Measurements from ENCODE around the gene ZBTB22.

DNA sequence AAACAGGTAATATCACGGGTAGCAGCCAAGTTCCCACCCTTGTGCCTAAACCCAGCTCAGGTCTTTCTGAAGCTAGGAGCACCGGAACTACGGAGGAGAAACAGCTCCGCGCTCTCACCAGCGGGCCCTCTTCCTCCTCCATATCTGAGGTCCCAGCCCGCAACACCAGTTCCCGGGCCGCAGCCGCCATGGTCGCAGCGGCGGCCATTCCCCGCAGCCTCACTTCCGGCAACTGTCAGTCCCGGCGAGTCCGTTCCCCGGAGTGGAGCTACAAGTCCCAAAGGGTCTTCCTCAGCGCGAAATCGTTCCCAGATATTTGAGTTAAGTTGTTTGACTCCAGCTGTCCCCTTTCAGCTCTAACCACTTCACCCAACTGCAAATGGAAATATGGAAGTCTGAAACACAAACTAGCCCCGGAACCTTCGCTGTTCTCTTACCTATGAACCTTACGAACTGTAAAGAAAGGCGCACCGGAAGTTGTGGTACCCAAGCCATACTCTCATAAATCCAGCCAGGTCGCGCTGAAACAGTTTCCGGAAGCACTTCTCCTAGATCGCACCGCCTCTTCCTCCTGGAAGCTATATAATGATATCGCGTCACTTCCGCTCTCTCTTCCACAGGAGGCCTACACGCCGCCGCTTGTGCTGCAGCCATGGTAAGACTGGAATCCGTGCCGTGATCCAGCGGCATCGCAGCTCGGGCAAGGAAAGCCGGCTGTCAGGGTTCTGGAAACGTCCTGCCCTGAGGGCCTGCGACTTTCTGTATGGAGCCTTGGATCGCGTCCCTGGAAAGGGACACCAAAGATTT is 45.9 kb downstream of the ZBTB22 start, which contains the start of the genes RPS18 and VPS52:
- TF ChIP-seq GABPA (IDR thresholded peaks at IDR 0.05 in 1 of 2, conservative IDR thresholded peaks at IDR 0.05 in 1 of 2): peak; percentile 99 to 100
- peak; percentile 87 for TF ChIP-seq TAF1 (conservative IDR thresholded peaks at IDR 0.05)
- TF ChIP-seq REST (IDR thresholded peaks at IDR 0.05): peak; percentile 92
- TF ChIP-seq, protein P1, sequence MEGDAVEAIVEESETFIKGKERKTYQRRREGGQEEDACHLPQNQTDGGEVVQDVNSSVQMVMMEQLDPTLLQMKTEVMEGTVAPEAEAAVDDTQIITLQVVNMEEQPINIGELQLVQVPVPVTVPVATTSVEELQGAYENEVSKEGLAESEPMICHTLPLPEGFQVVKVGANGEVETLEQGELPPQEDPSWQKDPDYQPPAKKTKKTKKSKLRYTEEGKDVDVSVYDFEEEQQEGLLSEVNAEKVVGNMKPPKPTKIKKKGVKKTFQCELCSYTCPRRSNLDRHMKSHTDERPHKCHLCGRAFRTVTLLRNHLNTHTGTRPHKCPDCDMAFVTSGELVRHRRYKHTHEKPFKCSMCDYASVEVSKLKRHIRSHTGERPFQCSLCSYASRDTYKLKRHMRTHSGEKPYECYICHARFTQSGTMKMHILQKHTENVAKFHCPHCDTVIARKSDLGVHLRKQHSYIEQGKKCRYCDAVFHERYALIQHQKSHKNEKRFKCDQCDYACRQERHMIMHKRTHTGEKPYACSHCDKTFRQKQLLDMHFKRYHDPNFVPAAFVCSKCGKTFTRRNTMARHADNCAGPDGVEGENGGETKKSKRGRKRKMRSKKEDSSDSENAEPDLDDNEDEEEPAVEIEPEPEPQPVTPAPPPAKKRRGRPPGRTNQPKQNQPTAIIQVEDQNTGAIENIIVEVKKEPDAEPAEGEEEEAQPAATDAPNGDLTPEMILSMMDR (IDR thresholded peaks at IDR 0.05; ENCODE audit: low read depth, low read length, missing input control): no peak
- peak in 1 of 2 donors; percentile 23 for TF ChIP-seq RAD21 (IDR thresholded peaks at IDR 0.05)
- peak; percentile 53 for TF ChIP-seq SP1 (IDR thresholded peaks at IDR 0.05)
- peak; percentile 99 for TF ChIP-seq YY1 (IDR thresholded peaks at IDR 0.05)
- no peak for TF ChIP-seq HNF4G (IDR thresholded peaks at IDR 0.05)
- TF ChIP-seq, protein P2, sequence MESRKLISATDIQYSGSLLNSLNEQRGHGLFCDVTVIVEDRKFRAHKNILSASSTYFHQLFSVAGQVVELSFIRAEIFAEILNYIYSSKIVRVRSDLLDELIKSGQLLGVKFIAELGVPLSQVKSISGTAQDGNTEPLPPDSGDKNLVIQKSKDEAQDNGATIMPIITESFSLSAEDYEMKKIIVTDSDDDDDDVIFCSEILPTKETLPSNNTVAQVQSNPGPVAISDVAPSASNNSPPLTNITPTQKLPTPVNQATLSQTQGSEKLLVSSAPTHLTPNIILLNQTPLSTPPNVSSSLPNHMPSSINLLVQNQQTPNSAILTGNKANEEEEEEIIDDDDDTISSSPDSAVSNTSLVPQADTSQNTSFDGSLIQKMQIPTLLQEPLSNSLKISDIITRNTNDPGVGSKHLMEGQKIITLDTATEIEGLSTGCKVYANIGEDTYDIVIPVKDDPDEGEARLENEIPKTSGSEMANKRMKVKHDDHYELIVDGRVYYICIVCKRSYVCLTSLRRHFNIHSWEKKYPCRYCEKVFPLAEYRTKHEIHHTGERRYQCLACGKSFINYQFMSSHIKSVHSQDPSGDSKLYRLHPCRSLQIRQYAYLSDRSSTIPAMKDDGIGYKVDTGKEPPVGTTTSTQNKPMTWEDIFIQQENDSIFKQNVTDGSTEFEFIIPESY (IDR thresholded peaks at IDR 0.05): peak; percentile 51
- TF ChIP-seq MAX (IDR thresholded peaks at IDR 0.05): peak; percentile 87
- peak; percentile 18 for TF ChIP-seq FOXA2 (IDR thresholded peaks at IDR 0.05)
- peak; percentile 57 to 70 for TF ChIP-seq EGR1 (IDR thresholded peaks at IDR 0.05; ENCODE audit: low read depth in 2 of 2)

All from liver (tissue), 3 donors.